Mammary epithelial cell (primary cell): ENCODE data around the gene WSCD1.
A peak's percentile ranks its signal among the peaks of the same experiment; 100 is the strongest.

Experiments
- EZH2 ChIP-seq: IDR thresholded peaks from 2 replicates; pipeline ENCODE4 v1.6.1; 2012; ENCODE audit warnings: low read length, inconsistent platforms, borderline replicate concordance
- TF ChIP-seq, protein P1 (sequence below), 2 donors: IDR thresholded peaks in 1 of 2; conservative IDR thresholded peaks in 1 of 2; 2 replicates each; pipeline ENCODE4 v1.5.1; 2011 to 2012; ENCODE audit warnings: inconsistent platforms in 2 of 2, low read length in 2 of 2, mild to moderate bottlenecking in 2 of 2, control low read depth in 1 of 2, low read depth in 1 of 2; ENCODE audit not compliant: insufficient read depth in 1 of 2; ENCODE audit errors: extremely low read depth in 1 of 2

DNA sequence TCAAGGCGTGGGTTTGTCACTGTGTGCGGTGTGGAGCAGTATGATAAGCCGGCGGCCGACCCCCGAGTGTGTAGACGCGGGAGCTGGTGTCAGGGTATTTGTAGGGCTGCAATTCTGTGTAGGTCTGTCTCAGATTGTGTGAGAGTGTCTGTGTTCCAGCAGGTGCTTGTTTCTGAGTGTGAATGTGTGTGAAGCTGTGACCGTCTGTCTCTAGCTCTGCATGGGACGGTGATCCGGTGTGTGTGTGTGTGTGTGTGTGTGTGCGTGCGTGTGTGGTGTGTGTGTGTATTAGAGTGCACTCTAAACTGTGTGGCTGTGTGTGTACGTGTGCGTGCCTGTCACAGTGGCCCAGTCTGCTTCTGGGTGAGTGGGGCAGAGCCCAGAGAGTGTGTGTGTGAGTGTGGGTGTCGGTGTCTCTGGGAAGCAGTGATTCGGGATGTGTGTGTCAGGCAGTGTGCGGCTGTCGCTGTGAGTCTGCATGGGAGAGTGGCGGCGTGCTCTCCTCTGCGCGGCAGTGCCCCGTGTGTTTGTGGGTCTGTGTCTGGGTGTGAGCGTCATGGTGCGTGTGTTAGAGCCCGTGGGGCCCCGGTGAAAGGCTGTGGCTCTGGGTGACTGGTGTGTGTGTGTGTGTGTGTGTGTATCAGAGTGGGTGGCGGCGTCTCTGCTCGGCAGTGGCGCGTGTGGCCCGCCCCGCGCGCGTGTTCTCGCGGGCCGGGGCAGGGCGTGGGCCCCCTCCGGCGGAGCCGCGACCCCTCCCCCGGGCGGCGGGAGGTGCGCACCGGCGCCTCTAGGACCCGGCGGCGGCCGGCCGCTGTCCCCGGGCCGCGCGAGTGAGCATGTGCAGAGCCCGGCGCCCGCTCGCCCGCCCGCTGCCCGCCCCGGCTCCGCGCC is at the start of gene WSCD1:
- TF ChIP-seq, protein P1, sequence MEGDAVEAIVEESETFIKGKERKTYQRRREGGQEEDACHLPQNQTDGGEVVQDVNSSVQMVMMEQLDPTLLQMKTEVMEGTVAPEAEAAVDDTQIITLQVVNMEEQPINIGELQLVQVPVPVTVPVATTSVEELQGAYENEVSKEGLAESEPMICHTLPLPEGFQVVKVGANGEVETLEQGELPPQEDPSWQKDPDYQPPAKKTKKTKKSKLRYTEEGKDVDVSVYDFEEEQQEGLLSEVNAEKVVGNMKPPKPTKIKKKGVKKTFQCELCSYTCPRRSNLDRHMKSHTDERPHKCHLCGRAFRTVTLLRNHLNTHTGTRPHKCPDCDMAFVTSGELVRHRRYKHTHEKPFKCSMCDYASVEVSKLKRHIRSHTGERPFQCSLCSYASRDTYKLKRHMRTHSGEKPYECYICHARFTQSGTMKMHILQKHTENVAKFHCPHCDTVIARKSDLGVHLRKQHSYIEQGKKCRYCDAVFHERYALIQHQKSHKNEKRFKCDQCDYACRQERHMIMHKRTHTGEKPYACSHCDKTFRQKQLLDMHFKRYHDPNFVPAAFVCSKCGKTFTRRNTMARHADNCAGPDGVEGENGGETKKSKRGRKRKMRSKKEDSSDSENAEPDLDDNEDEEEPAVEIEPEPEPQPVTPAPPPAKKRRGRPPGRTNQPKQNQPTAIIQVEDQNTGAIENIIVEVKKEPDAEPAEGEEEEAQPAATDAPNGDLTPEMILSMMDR (conservative IDR thresholded peaks at IDR 0.05 in 1 of 2, IDR thresholded peaks at IDR 0.05 in 1 of 2; ENCODE audit: extremely low read depth in 1 of 2, insufficient read depth in 1 of 2, low read depth in 1 of 2, low read length in 2 of 2): no peak
- TF ChIP-seq EZH2: peak; percentile 99
